Measurements from ENCODE around the gene IGSF5. TPM values are rescaled to one million over a fixed set of nuclear protein-coding genes. Genes with fewer than 3 reads are reported as not detected.
A peak's percentile ranks its signal among the peaks of the same experiment; 100 is the strongest.

Gene IGSF5
- total RNA-seq, 1 donor from 2014 or later: not detected

DNA sequence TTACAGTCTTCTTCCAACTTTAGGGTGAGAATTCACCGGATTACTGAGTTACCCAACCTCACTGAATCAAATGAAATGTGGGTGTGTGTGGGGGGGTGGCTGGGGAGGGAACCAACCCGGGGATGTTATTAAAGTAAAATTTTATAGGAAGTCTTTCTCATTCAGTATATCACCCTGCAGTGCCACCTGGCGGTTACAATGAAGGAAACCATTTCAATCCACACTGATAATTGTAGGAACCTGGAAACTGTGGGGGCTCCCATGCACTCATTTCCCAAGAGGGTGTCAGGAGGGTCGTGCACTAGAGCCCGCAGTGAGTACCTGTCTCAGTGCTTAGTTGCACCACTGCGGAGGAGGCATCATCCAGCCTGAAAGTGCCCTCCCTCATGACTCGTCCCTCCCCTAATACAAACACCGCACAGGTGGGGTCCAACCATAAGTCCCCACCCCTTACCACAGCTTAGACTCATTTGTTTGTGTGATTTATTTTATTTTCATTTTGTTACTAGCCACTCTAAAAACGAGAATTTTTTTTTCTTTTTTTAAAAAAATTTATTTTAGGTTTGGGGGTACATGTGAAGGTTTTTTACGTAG lies 29.1 kb upstream of the IGSF5 start:
- intact Hi-C loops (cut with DNase I): no loop called here
- no peak for DNase-seq
- Histone ChIP-seq H3K4me1 (no peaks in the 10 kb centered on the region), H3K36me3 (no peaks in the 10 kb centered on the region), H3K4me3 (no peak overlapping the region), H3K27ac (no peak overlapping the region), H3K27me3 (peaks cover 8% of the 10 kb centered on the region), H3K9me3 (no peaks in the 10 kb centered on the region)
- ATAC-seq: peak; percentile 68
- TF ChIP-seq, protein P1, sequence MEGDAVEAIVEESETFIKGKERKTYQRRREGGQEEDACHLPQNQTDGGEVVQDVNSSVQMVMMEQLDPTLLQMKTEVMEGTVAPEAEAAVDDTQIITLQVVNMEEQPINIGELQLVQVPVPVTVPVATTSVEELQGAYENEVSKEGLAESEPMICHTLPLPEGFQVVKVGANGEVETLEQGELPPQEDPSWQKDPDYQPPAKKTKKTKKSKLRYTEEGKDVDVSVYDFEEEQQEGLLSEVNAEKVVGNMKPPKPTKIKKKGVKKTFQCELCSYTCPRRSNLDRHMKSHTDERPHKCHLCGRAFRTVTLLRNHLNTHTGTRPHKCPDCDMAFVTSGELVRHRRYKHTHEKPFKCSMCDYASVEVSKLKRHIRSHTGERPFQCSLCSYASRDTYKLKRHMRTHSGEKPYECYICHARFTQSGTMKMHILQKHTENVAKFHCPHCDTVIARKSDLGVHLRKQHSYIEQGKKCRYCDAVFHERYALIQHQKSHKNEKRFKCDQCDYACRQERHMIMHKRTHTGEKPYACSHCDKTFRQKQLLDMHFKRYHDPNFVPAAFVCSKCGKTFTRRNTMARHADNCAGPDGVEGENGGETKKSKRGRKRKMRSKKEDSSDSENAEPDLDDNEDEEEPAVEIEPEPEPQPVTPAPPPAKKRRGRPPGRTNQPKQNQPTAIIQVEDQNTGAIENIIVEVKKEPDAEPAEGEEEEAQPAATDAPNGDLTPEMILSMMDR (IDR thresholded peaks at IDR 0.05): peak; percentile 69

DNA sequence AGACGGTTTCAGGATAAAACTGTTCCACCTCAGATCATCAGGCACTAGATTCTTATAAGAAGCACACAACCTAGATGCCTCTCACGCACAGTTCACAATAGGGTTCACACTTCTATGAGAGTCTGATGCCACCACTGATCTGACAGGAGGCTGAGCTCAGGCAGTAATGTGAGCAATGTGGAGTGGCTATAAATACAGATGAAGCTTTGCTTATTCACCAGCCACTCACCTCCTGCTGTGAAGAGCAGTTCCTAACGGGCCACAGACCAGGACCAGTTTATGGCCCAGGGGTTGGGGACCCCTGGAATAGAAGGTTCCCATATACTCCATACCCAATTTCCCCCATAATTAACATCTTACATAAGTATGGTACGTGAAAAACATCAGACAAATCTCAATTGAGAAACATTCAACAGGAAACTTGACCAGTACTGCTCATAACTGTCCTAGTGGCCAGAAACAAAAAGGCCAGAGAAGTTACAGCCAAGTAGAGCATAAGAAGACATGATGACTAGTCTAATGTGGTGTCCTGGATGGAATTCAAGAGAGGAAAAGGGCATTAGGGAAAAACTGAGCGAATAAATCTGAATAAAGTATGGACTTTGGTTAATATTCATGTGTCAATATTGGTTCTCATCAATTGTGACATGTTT lies 24.7 kb upstream of the IGSF5 start:
- Histone ChIP-seq H3K9me3 (no peaks in the 10 kb centered on the region), H3K4me3 (no peak overlapping the region), H3K4me1 (no peaks in the 10 kb centered on the region), H3K27ac (no peak overlapping the region), H3K36me3 (no peaks in the 10 kb centered on the region), H3K27me3 (no peaks in the 10 kb centered on the region)
- no peak for ATAC-seq
- TF ChIP-seq, protein P1 (IDR thresholded peaks at IDR 0.05): no peak
- intact Hi-C loops (cut with DNase I): no loop called here
- no peak for DNase-seq

DNA sequence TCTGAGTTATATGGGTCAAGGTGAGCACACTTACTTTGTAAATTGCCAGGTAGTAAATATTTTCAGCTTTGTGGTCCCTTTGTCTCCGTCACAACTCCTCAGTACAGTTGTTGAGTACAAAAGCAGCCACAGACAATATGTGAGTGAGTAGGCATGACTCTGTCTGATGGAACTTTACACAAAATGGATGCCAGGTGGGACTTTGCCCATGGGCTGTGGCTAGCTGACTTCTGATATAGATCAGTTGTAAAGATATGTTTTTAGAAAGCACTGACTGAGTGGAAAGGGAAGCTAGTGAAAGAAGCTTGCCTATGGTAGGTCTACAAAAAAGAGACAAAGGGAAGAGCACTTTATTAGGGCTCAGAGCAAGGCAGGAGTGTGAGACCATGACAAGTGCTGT lies 23.1 kb upstream of the IGSF5 start:
- TF ChIP-seq, protein P1 (IDR thresholded peaks at IDR 0.05): no peak
- ATAC-seq: no peak
- Histone ChIP-seq H3K27ac (no peak overlapping the region), H3K4me1 (no peaks in the 10 kb centered on the region), H3K9me3 (no peaks in the 10 kb centered on the region), H3K36me3 (no peaks in the 10 kb centered on the region), H3K4me3 (no peak overlapping the region), H3K27me3 (no peaks in the 10 kb centered on the region)
- no peak for DNase-seq
- intact Hi-C loops (cut with DNase I): no loop called here

DNA sequence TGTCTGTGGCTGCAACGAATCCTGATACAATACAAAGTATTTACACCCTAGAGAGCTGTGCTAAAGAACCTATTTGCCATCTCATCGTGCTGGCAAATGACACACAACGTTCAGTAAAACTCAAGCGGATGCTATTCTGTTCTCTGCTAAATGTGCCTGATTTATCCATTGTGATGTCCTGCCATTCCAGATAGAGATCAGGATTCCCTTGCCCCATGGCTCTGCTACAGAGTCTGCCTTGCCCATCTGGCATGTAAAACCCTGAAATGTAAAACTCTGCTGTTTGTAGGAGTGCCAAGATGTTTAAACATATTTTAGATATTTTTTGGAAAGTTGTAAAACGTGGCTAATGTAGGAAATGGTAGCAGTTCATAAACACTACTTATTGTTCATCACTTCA lies 20.0 kb upstream of the IGSF5 start:
- ATAC-seq (no peak), DNase-seq (no peak)
- no peak overlapping the region for H3K27ac ChIP-seq
- no peaks in the 10 kb centered on the region for H3K27me3 ChIP-seq
- TF ChIP-seq, protein P1 (IDR thresholded peaks at IDR 0.05): no peak
- H3K4me1 ChIP-seq: no peaks in the 10 kb centered on the region
- H3K4me3 ChIP-seq: no peak overlapping the region
- no peaks in the 10 kb centered on the region for H3K36me3 ChIP-seq
- intact Hi-C loops (cut with DNase I): no loop called here
- H3K9me3 ChIP-seq: no peaks in the 10 kb centered on the region

DNA sequence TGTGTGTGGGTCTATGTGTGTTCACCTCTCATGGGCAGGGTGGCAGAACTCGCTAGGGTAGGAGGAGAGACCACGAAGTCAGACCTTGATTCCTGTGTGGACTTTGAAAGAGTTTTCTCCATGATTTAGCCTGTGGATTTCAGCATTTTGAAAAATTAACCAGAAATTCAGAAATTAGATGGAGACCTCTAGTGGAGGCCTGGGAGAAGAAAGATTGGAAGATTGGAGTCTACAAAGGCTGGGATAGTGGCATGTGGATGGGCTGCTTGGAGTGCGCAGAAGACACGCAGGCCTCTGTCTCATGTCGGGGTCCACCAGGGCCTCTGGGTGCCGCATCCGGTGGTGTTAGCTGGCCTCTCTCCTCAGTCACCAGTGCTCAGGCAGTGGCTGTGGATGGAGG lies 18.9 kb upstream of the IGSF5 start:
- ATAC-seq (no peak), DNase-seq (no peak)
- intact Hi-C loops (cut with DNase I): no loop called here
- H3K4me1 ChIP-seq: no peaks in the 10 kb centered on the region
- no peaks in the 10 kb centered on the region for H3K27me3 ChIP-seq
- TF ChIP-seq, protein P1 (IDR thresholded peaks at IDR 0.05): no peak
- H3K4me3 ChIP-seq: no peak overlapping the region
- no peaks in the 10 kb centered on the region for H3K36me3 ChIP-seq
- no peak overlapping the region for H3K27ac ChIP-seq
- H3K9me3 ChIP-seq: no peaks in the 10 kb centered on the region
